Colon (tissue), 2 donors: Measurements from ENCODE around the gene GATAD2B.
A peak's percentile ranks its signal among the peaks of the same experiment; 100 is the strongest.
"Not testable (repeated sequence)": the region's sequence is repeated elsewhere in the genome, so short reads cannot be mapped to it uniquely, and the experiment has no call there.

Source experiments
- FAIRE-seq: peaks from 2 replicates; lab custom pipeline; 2012; peaks lifted over from hg19 to GRCh38; lab: Jason Lieb, UNC
- donor health status: control.
- donor health status: control.

GATAD2B gene

GRCh38 chr1:153888533-153888932 is 34.2 kb downstream of the GATAD2B start:
- FAIRE-seq = no peak

- FAIRE-seq = peak; percentile 45
Observed at GRCh38 chr1:153886127-153886526, 36.6 kb downstream of the GATAD2B start.

- no peak for FAIRE-seq
Observed at GRCh38 chr1:153883223-153883622, 39.5 kb downstream of the GATAD2B start.

- no peak for FAIRE-seq
Observed at GRCh38 chr1:153882296-153882912, 40.4 kb downstream of the GATAD2B start.

GRCh38 chr1:153881751-153882150 is 41.0 kb downstream of the GATAD2B start:
- no peak for FAIRE-seq

- no peak for FAIRE-seq
Observed at GRCh38 chr1:153880962-153881361, 41.8 kb downstream of the GATAD2B start.

GRCh38 chr1:153880024-153880423 is 42.7 kb downstream of the GATAD2B start:
- FAIRE-seq = no peak

GRCh38 chr1:153877112-153877511 is 45.7 kb downstream of the GATAD2B start:
- FAIRE-seq = no peak

GRCh38 chr1:153872934-153873333 is 49.8 kb downstream of the GATAD2B start:
- FAIRE-seq = no peak

GRCh38 chr1:153872331-153872730 is 50.4 kb downstream of the GATAD2B start:
- FAIRE-seq = no peak

- no peak for FAIRE-seq
Observed at GRCh38 chr1:153869486-153869885, 53.3 kb downstream of the GATAD2B start.

- no peak for FAIRE-seq
Observed at GRCh38 chr1:153866045-153866850, 56.5 kb downstream of the GATAD2B start.

GRCh38 chr1:153860285-153860684 is 62.5 kb downstream of the GATAD2B start:
- FAIRE-seq = no peak

GRCh38 chr1:153857505-153857904 is 65.3 kb downstream of the GATAD2B start:
- no peak for FAIRE-seq

- no peak for FAIRE-seq
Observed at GRCh38 chr1:153856763-153857162, 66.0 kb downstream of the GATAD2B start.

- no peak for FAIRE-seq
Observed at GRCh38 chr1:153852170-153852569, 70.6 kb downstream of the GATAD2B start.

GRCh38 chr1:153849487-153850185 is 73.1 kb downstream of the GATAD2B start:
- no peak for FAIRE-seq

- no peak for FAIRE-seq
Observed at GRCh38 chr1:153848805-153849204, 74.0 kb downstream of the GATAD2B start.

GRCh38 chr1:153845158-153845557 is 77.6 kb downstream of the GATAD2B start:
- no peak for FAIRE-seq

GRCh38 chr1:153844349-153844748 is 78.4 kb downstream of the GATAD2B start:
- FAIRE-seq = not testable (repeated sequence)

GRCh38 chr1:153842006-153842471 is 80.7 kb downstream of the GATAD2B start:
- FAIRE-seq = no peak

GRCh38 chr1:153841463-153841994 is 81.2 kb downstream of the GATAD2B start:
- no peak for FAIRE-seq

- not testable (repeated sequence) for FAIRE-seq
Observed at GRCh38 chr1:153840774-153841173, 82.0 kb downstream of the GATAD2B start.
